Lower lobe of right lung (tissue), 2 donors: ENCODE results near the gene CCDC141. TPM values are rescaled to one million over a fixed set of nuclear protein-coding genes. Genes with fewer than 3 reads are reported as not detected.
"Not testable (repeated sequence)": the region's sequence is repeated elsewhere in the genome, so short reads cannot be mapped to it uniquely, and the experiment has no call there.

Experiments
- ATAC-seq, 2 donors: fragments of 200-7000 bp; cut with Tn5 transposase; one replicate each; pipeline ENCODE4 v1.9.1; 2020 to 2022; ENCODE audit warnings: mild to moderate bottlenecking in 2 of 2, moderate library complexity in 2 of 2
- DNase-seq: peaks from one replicate; pipeline ENCODE4 v3.0.0-alpha.2; 2020
- H3K27ac ChIP-seq: fragments of 200-600 bp; one replicate; pipeline ENCODE4 v1.8.0; 2022
- H3K27me3 ChIP-seq: fragments of 200-600 bp; one replicate; pipeline ENCODE4 v1.8.0; 2022; ENCODE audit warnings: low read depth
- H3K36me3 ChIP-seq: fragments of 200-600 bp; one replicate; pipeline ENCODE4 v1.8.0; 2022; ENCODE audit warnings: mild to moderate bottlenecking
- H3K4me1 ChIP-seq: fragments of 200-600 bp; one replicate; pipeline ENCODE4 v1.8.0; 2022
- H3K4me3 ChIP-seq: fragments of 200-600 bp; one replicate; pipeline ENCODE4 v1.8.0; 2022; ENCODE audit warnings: mild to moderate bottlenecking
- H3K9me3 ChIP-seq: fragments of 200-600 bp; one replicate; pipeline ENCODE4 v1.8.0; 2022
- intact Hi-C: fragments of 100-400 bp; cut with DNase I; formaldehyde crosslinking; loops from one replicate; pipeline ENCODE4 v1.11.0; 2022
- long read RNA-seq: library from polyadenylated mRNA; unstranded; transcript quantifications from one replicate; pipeline ENCODE4 v2.0.0, GENCODE V29; 2021
- total RNA-seq: library from RNA; stranded (reverse); fragmentation: NEBNext Ultra II Directional; extraction: Animal tissue kit (Norgen Biotek cat#: 25700); gene quantifications from one replicate; pipeline ENCODE4 v1.2.1, GENCODE V29; 2021
- TF ChIP-seq, protein P1 (sequence below): fragments of 200-600 bp; IDR thresholded peaks from one replicate; pipeline ENCODE4 v1.8.0; 2022; ENCODE audit warnings: antibody characterized with exemption, mild to moderate bottlenecking
- donor health status: DM: no; HTN: yes; CAD: no; lungs with severe emphysema.

CCDC141 gene, protein sequence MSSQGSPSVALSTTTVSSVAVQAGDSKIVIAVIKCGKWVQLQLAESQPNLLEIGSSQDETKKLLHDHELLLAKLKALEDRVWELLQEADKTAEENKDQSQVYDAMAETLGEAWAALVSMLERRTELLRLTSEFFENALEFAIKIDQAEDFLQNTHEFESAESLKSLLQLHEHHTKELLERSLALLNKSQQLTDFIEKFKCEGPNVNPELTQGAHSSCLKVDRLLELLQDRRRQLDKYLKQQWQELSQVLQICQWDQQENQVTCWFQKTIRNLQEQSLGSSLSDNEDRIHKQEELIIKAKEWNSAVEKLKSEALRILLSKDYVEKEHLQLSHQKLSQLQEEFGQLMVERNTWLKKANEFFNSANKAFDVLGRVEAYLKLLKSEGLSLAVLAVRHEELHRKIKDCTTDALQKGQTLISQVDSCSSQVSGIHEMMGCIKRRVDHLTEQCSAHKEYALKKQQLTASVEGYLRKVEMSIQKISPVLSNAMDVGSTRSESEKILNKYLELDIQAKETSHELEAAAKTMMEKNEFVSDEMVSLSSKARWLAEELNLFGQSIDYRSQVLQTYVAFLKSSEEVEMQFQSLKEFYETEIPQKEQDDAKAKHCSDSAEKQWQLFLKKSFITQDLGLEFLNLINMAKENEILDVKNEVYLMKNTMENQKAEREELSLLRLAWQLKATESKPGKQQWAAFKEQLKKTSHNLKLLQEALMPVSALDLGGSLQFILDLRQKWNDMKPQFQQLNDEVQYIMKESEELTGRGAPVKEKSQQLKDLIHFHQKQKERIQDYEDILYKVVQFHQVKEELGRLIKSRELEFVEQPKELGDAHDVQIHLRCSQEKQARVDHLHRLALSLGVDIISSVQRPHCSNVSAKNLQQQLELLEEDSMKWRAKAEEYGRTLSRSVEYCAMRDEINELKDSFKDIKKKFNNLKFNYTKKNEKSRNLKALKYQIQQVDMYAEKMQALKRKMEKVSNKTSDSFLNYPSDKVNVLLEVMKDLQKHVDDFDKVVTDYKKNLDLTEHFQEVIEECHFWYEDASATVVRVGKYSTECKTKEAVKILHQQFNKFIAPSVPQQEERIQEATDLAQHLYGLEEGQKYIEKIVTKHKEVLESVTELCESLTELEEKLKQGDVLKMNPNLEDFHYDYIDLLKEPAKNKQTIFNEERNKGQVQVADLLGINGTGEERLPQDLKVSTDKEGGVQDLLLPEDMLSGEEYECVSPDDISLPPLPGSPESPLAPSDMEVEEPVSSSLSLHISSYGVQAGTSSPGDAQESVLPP (N-terminal part only)
- 40.5 TPM for total RNA-seq
- long read RNA-seq, partial matches to known transcripts = 10 of 16 reads
- long read RNA-seq, other reads (novel, unspliced or antisense) = 6 of 16 reads

DNA sequence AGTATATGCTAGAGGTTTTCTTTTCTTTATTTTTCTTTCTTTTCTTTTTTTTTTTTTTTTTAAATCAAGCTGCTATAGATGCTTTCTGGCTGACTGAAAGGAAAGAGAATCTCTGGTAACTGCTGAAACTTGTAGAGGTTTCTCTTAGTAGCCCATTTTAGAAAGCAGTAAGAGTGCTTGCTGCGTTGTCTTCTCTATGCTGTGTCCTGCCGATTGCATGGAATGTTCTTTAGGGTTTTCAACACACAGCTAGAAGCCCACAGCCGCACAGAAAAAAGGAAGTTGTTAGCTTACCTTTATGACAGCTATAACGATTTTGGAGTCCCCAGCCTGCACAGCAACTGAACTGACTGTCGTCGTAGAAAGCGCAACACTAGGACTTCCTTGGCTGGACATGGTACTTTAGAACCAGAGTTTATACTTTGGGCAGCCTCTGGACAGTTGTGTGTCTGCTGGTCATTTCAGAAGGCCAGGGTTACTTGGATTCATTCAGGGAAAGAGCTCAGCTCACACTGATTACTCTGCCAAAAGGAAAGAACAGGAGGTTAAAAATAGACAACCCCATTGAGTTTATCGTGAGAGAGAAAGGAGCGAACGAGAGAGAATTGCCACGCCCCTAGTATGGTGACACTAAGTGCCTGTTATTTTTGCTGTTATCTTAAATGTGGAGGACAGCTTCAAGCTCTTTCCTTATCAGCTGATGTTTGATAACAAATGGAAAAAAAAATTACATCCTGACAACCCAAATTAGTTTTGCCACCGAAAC is at the start of gene CCDC141:
TSS of gene CCDC141 (minus strand) at position 592 of the 766 bp plus-strand sequence. CDS start at position 396, 196 bp downstream.
- H3K36me3 ChIP-seq = no peaks in the 10 kb centered on the region
- no peaks in the 10 kb centered on the region for H3K27me3 ChIP-seq
- H3K9me3 ChIP-seq = no peaks in the 10 kb centered on the region
- TF ChIP-seq, protein P1, sequence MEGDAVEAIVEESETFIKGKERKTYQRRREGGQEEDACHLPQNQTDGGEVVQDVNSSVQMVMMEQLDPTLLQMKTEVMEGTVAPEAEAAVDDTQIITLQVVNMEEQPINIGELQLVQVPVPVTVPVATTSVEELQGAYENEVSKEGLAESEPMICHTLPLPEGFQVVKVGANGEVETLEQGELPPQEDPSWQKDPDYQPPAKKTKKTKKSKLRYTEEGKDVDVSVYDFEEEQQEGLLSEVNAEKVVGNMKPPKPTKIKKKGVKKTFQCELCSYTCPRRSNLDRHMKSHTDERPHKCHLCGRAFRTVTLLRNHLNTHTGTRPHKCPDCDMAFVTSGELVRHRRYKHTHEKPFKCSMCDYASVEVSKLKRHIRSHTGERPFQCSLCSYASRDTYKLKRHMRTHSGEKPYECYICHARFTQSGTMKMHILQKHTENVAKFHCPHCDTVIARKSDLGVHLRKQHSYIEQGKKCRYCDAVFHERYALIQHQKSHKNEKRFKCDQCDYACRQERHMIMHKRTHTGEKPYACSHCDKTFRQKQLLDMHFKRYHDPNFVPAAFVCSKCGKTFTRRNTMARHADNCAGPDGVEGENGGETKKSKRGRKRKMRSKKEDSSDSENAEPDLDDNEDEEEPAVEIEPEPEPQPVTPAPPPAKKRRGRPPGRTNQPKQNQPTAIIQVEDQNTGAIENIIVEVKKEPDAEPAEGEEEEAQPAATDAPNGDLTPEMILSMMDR = no peak
- H3K4me3 ChIP-seq = peak within 1 kb of the TSS; percentile 46
- intact Hi-C loops = no loop called here
- H3K4me1 ChIP-seq = peaks cover 20% of the 10 kb centered on the region
- H3K27ac ChIP-seq = peak within 1 kb of the TSS; percentile 75
- ATAC-seq (peak; percentile 93), DNase-seq (no peak)

DNA sequence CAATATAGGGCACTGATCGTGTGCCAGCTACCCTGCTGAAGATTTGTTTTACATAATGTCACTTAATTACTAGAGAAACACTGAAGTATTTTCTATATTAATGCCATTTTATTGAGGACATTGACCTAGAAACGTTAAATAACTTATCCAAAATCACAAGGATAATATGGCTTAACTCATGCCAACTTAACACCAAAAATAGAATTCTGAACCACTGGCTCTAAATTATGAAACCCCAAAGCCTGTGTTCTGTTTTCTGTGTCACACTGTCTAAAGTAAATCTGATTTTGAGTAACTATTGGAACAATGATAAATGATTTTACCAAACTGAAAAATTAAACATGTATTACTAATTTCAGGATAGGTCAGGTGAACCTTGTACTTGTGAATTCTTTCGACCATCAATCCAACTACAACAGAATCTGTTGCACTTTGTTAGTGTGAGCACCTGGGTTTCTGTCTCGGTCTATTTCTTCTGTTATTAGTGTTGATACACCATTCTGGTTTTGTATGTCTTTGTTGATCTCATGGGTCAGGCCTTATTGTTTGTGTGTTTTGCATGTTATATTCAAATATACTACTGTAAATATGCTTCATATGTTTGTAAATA is 48.2 kb upstream of the CCDC141 start:
- Histone ChIP-seq H3K36me3 (no peaks in the 10 kb centered on the region), H3K4me1 (no peaks in the 10 kb centered on the region), H3K27ac (no peak overlapping the region), H3K4me3 (no peak overlapping the region), H3K9me3 (no peaks in the 10 kb centered on the region), H3K27me3 (no peaks in the 10 kb centered on the region)
- ATAC-seq = no peak
- TF ChIP-seq, protein P1 = no peak
- intact Hi-C loops = no loop called here
- DNase-seq = no peak

DNA sequence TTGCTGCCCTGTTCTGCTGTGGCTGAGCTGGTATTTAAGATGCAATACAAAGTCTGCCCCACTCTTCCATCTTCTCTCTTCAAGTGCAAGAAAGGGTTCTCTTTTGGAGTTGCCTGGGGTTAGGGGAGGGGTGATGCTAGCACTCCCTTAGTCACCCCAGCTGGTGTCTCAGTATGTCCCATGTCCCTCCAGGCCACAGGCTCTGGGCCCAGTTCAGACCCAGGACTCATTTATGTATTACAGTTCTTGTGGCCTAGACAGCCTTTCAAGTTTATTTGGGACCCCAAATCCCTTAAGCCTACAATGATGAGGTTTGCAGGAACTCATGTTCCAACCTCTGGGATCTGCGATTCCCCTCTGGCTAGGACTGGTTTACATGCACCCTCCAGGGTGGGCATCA is 47.2 kb upstream of the CCDC141 start:
- Histone ChIP-seq H3K36me3 (no peaks in the 10 kb centered on the region), H3K27ac (no peak overlapping the region), H3K9me3 (no peaks in the 10 kb centered on the region), H3K4me1 (no peaks in the 10 kb centered on the region), H3K27me3 (no peaks in the 10 kb centered on the region), H3K4me3 (no peak overlapping the region)
- no peak for DNase-seq
- intact Hi-C loops = no loop called here
- ATAC-seq = peak; percentile 34 to 44
- TF ChIP-seq, protein P1 = no peak

DNA sequence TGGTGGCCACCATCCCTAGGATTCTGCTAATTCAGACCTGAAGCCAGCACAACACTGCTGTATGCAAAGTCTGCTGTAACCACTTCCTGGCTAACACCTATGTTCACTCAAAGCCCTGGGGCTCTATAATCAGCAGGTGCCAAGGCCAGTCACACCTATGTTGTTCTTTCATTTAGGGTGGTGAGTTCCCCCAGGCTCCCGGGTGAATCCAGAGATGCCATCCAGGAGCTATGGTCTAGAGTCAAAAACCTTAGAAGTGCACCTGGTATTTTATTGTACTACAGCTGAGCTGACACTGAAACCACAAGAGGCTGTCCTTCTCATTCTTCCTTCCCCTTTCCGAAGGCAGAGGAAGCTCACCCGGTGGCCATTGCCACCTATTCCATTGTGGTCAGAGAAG is 46.2 kb upstream of the CCDC141 start:
- TF ChIP-seq, protein P1 = no peak
- H3K27ac ChIP-seq = no peak overlapping the region
- no peaks in the 10 kb centered on the region for H3K9me3 ChIP-seq
- no peaks in the 10 kb centered on the region for H3K36me3 ChIP-seq
- H3K4me1 ChIP-seq = no peaks in the 10 kb centered on the region
- ATAC-seq (peak; percentile 40 to 45), DNase-seq (no peak)
- H3K4me3 ChIP-seq = no peak overlapping the region
- H3K27me3 ChIP-seq = no peaks in the 10 kb centered on the region
- intact Hi-C loops = no loop called here

DNA sequence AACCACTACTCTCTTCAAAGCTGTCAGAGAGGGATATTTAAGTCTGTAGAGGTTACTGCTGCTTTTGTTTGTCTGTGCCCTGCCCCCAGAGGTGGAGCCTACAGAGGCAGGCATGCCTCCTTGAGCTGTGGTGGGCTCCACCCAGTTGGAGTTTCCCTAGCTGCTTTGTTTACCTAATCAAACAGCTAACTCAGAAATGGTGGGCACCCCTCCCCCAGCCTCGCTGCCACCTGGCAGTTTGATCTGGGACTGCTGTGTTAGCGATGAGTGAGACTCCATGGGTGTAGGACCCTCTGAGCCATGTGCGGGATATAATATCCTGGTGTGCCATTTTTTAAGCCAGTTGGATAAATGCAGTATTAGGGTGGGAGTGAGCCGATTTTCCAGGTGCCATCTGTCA is 43.0 kb upstream of the CCDC141 start:
- ATAC-seq, H3K27me3 ChIP-seq, H3K36me3 ChIP-seq, H3K4me3 ChIP-seq, H3K27ac ChIP-seq, intact Hi-C loops, H3K9me3 ChIP-seq, H3K4me1 ChIP-seq, DNase-seq: not testable (repeated sequence)
